ENCODE data around the gene FBXO31. TPM values are rescaled to one million over a fixed set of nuclear protein-coding genes. Genes with fewer than 3 reads are reported as not detected.

The FBXO31 gene
- total and polyA plus RNA-seq, 2 of the 13 experiments (the other 11 are each of a cell fraction or from before 2014, with no cell fraction given): 92.4 to 101 TPM

- TF ChIP-seq ZBTB2 (CRISPR knock-in tag; IDR thresholded peaks at IDR 0.05; ENCODE audit: low read depth): no peak
- 0 out of 2 replicates have a peak, but pooled peaks have one; percentile 6 for TF ChIP-seq ZNF225 (CRISPR knock-in tag; IDR thresholded peaks at IDR 0.05)
- TF ChIP-seq ELF1 (CRISPR knock-in tag; IDR thresholded peaks at IDR 0.05): no peak
- no peak for TF ChIP-seq ZNF460 (CRISPR knock-in tag; IDR thresholded peaks at IDR 0.05; ENCODE audit: borderline replicate concordance)
- no peak for TF ChIP-seq PBX3 (CRISPR knock-in tag; IDR thresholded peaks at IDR 0.05; ENCODE audit: borderline replicate concordance)
- no peak for TF ChIP-seq E2F1 (CRISPR knock-in tag; IDR thresholded peaks at IDR 0.05)
- no peak for TF ChIP-seq ZNF101 (CRISPR knock-in tag; IDR thresholded peaks at IDR 0.05; ENCODE audit: borderline replicate concordance, low read depth)
- no peak for TF ChIP-seq FLYWCH1 (CRISPR knock-in tag; IDR thresholded peaks at IDR 0.05)
- TF ChIP-seq ZNF569 (CRISPR knock-in tag; IDR thresholded peaks at IDR 0.05; ENCODE audit: borderline replicate concordance): no peak
- TF ChIP-seq MNT (IDR thresholded peaks at IDR 0.05): no peak
- no peak for TF ChIP-seq KLF6 (CRISPR knock-in tag; IDR thresholded peaks at IDR 0.05)
- TF ChIP-seq ZNF343 (CRISPR knock-in tag; IDR thresholded peaks at IDR 0.05): no peak
- no peak for TF ChIP-seq ZSCAN20 (CRISPR knock-in tag; IDR thresholded peaks at IDR 0.05; ENCODE audit: borderline replicate concordance)
- no peak for TF ChIP-seq NR2C2 (CRISPR knock-in tag; IDR thresholded peaks at IDR 0.05; ENCODE audit: borderline replicate concordance)
- no peak for TF ChIP-seq ZKSCAN5 (CRISPR knock-in tag; IDR thresholded peaks at IDR 0.05)
- no peak for TF ChIP-seq MLLT10 (CRISPR knock-in tag; IDR thresholded peaks at IDR 0.05)
- no peak for TF ChIP-seq ATF7 (IDR thresholded peaks at IDR 0.05)
- no peak for TF ChIP-seq ATF7 (CRISPR knock-in tag; IDR thresholded peaks at IDR 0.05)
- TF ChIP-seq NR2F1 (CRISPR knock-in tag; IDR thresholded peaks at IDR 0.05): no peak
- peak; percentile 35 for TF ChIP-seq RBM22 (optimal IDR thresholded peaks at IDR 0.05; ENCODE audit: low read length)
- TF ChIP-seq NCOA1 (CRISPR knock-in tag; IDR thresholded peaks at IDR 0.05): no peak
- no peak for TF ChIP-seq SMAD3 (CRISPR knock-in tag; IDR thresholded peaks at IDR 0.05)
- TF ChIP-seq ADNP (CRISPR knock-in tag; IDR thresholded peaks at IDR 0.05): no peak
- no peak for TF ChIP-seq ARID2 (CRISPR knock-in tag; IDR thresholded peaks at IDR 0.05; ENCODE audit: borderline replicate concordance)
- TF ChIP-seq DNMT1 (CRISPR knock-in tag; IDR thresholded peaks at IDR 0.05): no peak
- 0 out of 2 replicates have a peak, but pooled peaks have one; percentile 2 for TF ChIP-seq PAF1 (CRISPR knock-in tag; IDR thresholded peaks at IDR 0.05)
- no peak for TF ChIP-seq ZNF619 (CRISPR knock-in tag; IDR thresholded peaks at IDR 0.05)
- TF ChIP-seq FOSL2 (CRISPR knock-in tag; IDR thresholded peaks at IDR 0.05): no peak
These were observed 30.8 kb downstream of the FBXO31 start (continued) for GRCh38 chr16:87352818-87353217.

All from HepG2 (cell line).